ENCODE data around the gene KANSL3. TPM values are rescaled to one million over a fixed set of nuclear protein-coding genes. Genes with fewer than 3 reads are reported as not detected.
"Not testable (repeated sequence)": the region's sequence is repeated elsewhere in the genome, so short reads cannot be mapped to it uniquely, and the experiment has no call there.

KANSL3 gene
- total RNA-seq, 1 donor, result 50.3 TPM

- Histone ChIP-seq H3K36me3 (ENCODE audit: insufficient read depth, low read length) (no peaks in the 10 kb centered on the region), H3K4me3 (ENCODE audit: insufficient read depth, low read length) (no peak overlapping the region), H3K27ac (ENCODE audit: low read depth, low read length) (no peak overlapping the region), H3K27me3 (ENCODE audit: insufficient read depth, low read length) (no peaks in the 10 kb centered on the region), H3K4me1 (ENCODE audit: insufficient read depth, low read length) (peaks cover 11% of the 10 kb centered on the region), H4K20me1 (ENCODE audit: insufficient read depth, low read length) (no peaks in the 10 kb centered on the region), H2AFZ (ENCODE audit: low read length) (no peak overlapping the region), H3K9me3 (ENCODE audit: low read depth, low read length) (no peaks in the 10 kb centered on the region), H3K79me2 (ENCODE audit: insufficient read depth, low read length) (no peaks in the 10 kb centered on the region), H3K4me2 (ENCODE audit: insufficient read depth, low read length) (no peak overlapping the region)
- no peak for DNase-seq (ENCODE audit: insufficient read length, low spot score, missing footprints)
- no peak for TF ChIP-seq CTCF (IDR thresholded peaks at IDR 0.05; ENCODE audit: extremely low read depth, low read depth, low read length)
Measured at GRCh38 chr2:96558485-96558884, 79.6 kb downstream of the KANSL3 start.

- no peak for DNase-seq (ENCODE audit: insufficient read length, low spot score, missing footprints)
Measured at GRCh38 chr2:96558061-96558460, 80.1 kb downstream of the KANSL3 start.

GRCh38 chr2:96557421-96557820 lies 80.7 kb downstream of the KANSL3 start:
- DNase-seq (ENCODE audit: insufficient read length, low spot score, missing footprints), result peak; percentile 22
- H3K36me3 ChIP-seq (ENCODE audit: insufficient read depth, low read length); H3K79me2 ChIP-seq (ENCODE audit: insufficient read depth, low read length); H3K9me3 ChIP-seq (ENCODE audit: low read depth, low read length); H4K20me1 ChIP-seq (ENCODE audit: insufficient read depth, low read length); H3K4me3 ChIP-seq (ENCODE audit: insufficient read depth, low read length); H3K27me3 ChIP-seq (ENCODE audit: insufficient read depth, low read length); H2AFZ ChIP-seq (ENCODE audit: low read length); H3K4me2 ChIP-seq (ENCODE audit: insufficient read depth, low read length): not testable (repeated sequence)
- Histone ChIP-seq H3K27ac (ENCODE audit: low read depth, low read length) (peak overlapping the region; percentile 56), H3K4me1 (ENCODE audit: insufficient read depth, low read length) (peaks cover 11% of the 10 kb centered on the region)

More at GRCh38 chr2:96558061-96558460, 80.1 kb downstream of the KANSL3 start:
- Histone ChIP-seq H3K9me3 (ENCODE audit: low read depth, low read length) (no peaks in the 10 kb centered on the region), H3K4me3 (ENCODE audit: insufficient read depth, low read length) (no peak overlapping the region), H3K27ac (ENCODE audit: low read depth, low read length) (no peak overlapping the region), H3K27me3 (ENCODE audit: insufficient read depth, low read length) (no peaks in the 10 kb centered on the region), H3K4me2 (ENCODE audit: insufficient read depth, low read length) (no peak overlapping the region), H3K4me1 (ENCODE audit: insufficient read depth, low read length) (peaks cover 11% of the 10 kb centered on the region), H4K20me1 (ENCODE audit: insufficient read depth, low read length) (no peaks in the 10 kb centered on the region), H3K79me2 (ENCODE audit: insufficient read depth, low read length) (no peaks in the 10 kb centered on the region), H2AFZ (ENCODE audit: low read length) (no peak overlapping the region), H3K36me3 (ENCODE audit: insufficient read depth, low read length) (no peaks in the 10 kb centered on the region)
- TF ChIP-seq CTCF (IDR thresholded peaks at IDR 0.05; ENCODE audit: extremely low read depth, low read depth, low read length), result no peak

- H3K4me2 ChIP-seq (ENCODE audit: insufficient read depth, low read length), result no peak overlapping the region
- peak overlapping the region; percentile 56 for H3K27ac ChIP-seq (ENCODE audit: low read depth, low read length)
- H3K27me3 ChIP-seq (ENCODE audit: insufficient read depth, low read length), result no peaks in the 10 kb centered on the region
- H3K36me3 ChIP-seq (ENCODE audit: insufficient read depth, low read length), result no peaks in the 10 kb centered on the region
- H3K79me2 ChIP-seq (ENCODE audit: insufficient read depth, low read length), result no peaks in the 10 kb centered on the region
- H3K9me3 ChIP-seq (ENCODE audit: low read depth, low read length), result no peaks in the 10 kb centered on the region
- DNase-seq (ENCODE audit: insufficient read length, low spot score, missing footprints), result peak; percentile 91
- H3K4me3 ChIP-seq (ENCODE audit: insufficient read depth, low read length), result no peak overlapping the region
- no peaks in the 10 kb centered on the region for H4K20me1 ChIP-seq (ENCODE audit: insufficient read depth, low read length)
- TF ChIP-seq CTCF (IDR thresholded peaks at IDR 0.05; ENCODE audit: extremely low read depth, low read depth, low read length), result no peak
- H2AFZ ChIP-seq (ENCODE audit: low read length), result peak overlapping the region; percentile 6
- peaks cover 11% of the 10 kb centered on the region for H3K4me1 ChIP-seq (ENCODE audit: insufficient read depth, low read length)
Measured at GRCh38 chr2:96556441-96557330, 81.4 kb downstream of the KANSL3 start.

Measured in osteoblast (primary cell).